GM12875 (cell line): Measurements from ENCODE around the gene TPRG1.

Source experiments
- H3K4me3 ChIP-seq: one replicate; pipeline ENCODE4 v1.5.1; 2011; ENCODE audit warnings: low read depth, low read length, control low read depth
- CTCF ChIP-seq: IDR thresholded peaks from 2 replicates; pipeline ENCODE4 v1.5.1; 2011; ENCODE audit warnings: low read depth, mild to moderate bottlenecking, control low read depth, inconsistent platforms, low read length, moderate library complexity, borderline replicate concordance; ENCODE audit not compliant: insufficient read depth

Gene TPRG1

GRCh38 chr3:189260556-189261493 lies 89.1 kb downstream of the TPRG1 start:
- H3K4me3 ChIP-seq, result no peak overlapping the region
- no peak for TF ChIP-seq CTCF

GRCh38 chr3:189262746-189263145 lies 91.0 kb downstream of the TPRG1 start:
- no peak overlapping the region for H3K4me3 ChIP-seq

GRCh38 chr3:189267981-189268613 lies 96.3 kb downstream of the TPRG1 start:
- no peak for TF ChIP-seq CTCF
- no peak overlapping the region for H3K4me3 ChIP-seq

More at GRCh38 chr3:189262746-189263145, 91.0 kb downstream of the TPRG1 start:
- TF ChIP-seq CTCF, result no peak

- no peak for TF ChIP-seq CTCF
- no peak overlapping the region for H3K4me3 ChIP-seq
Measured at GRCh38 chr3:189269365-189269764, 97.6 kb downstream of the TPRG1 start.

GRCh38 chr3:189270248-189270832 lies 98.6 kb downstream of the TPRG1 start:
- peak; percentile 81 for TF ChIP-seq CTCF
- H3K4me3 ChIP-seq, result no peak overlapping the region

- no peak overlapping the region for H3K4me3 ChIP-seq
- peak; percentile 17; the same call in 1 of the 2 replicates for TF ChIP-seq CTCF
Measured at GRCh38 chr3:189272500-189273119, 100.8 kb downstream of the TPRG1 start.
